ENCODE results near the gene NANP. TPM values are rescaled to one million over a fixed set of nuclear protein-coding genes. Genes with fewer than 3 reads are reported as not detected.
"Not testable (repeated sequence)": the region's sequence is repeated elsewhere in the genome, so short reads cannot be mapped to it uniquely, and the experiment has no call there.

The NANP gene, protein sequence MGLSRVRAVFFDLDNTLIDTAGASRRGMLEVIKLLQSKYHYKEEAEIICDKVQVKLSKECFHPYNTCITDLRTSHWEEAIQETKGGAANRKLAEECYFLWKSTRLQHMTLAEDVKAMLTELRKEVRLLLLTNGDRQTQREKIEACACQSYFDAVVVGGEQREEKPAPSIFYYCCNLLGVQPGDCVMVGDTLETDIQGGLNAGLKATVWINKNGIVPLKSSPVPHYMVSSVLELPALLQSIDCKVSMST
- 1 to 10 TPM; 4.7 to 5.9 TPM for total RNA-seq

GRCh38 chr20:25623736-25624499 is at the start of gene NANP:
Gene NANP, minus strand, starts transcription at chr20:25624014. Its CDS starts 66 bp downstream, at chr20:25623948.
- Mint-ChIP-seq H3K9me3 (ENCODE audit: low read depth) (peaks cover 9% of the 10 kb centered on the region), H3K27me3 (no peaks in the 10 kb centered on the region), H3K36me3 (peaks cover 18% of the 10 kb centered on the region), H3K27ac (peak within 1 kb of the TSS; percentile 92), H3K4me3 (peak within 1 kb of the TSS; percentile 82), H3K4me1 (peaks cover 21% of the 10 kb centered on the region)
- CTCF ChIA-PET: no interaction called here
- peak; percentile 87 for ATAC-seq
- peak; percentile 94 for DNase-seq

- peaks cover 3% of the 10 kb centered on the region for H3K4me1 Mint-ChIP-seq
- no peak overlapping the region for H3K4me3 Mint-ChIP-seq
- H3K27me3 Mint-ChIP-seq: no peaks in the 10 kb centered on the region
- no peak for DNase-seq
- H3K36me3 Mint-ChIP-seq: peaks cover 46% of the 10 kb centered on the region
- no peak for ATAC-seq
- CTCF ChIA-PET: no interaction called here
- H3K9me3 Mint-ChIP-seq (ENCODE audit: low read depth): no peaks in the 10 kb centered on the region
- no peak overlapping the region for H3K27ac Mint-ChIP-seq
These were observed 48.9 kb upstream of the NANP start for GRCh38 chr20:25672659-25673235.

GRCh38 chr20:25669826-25670422 is 46.1 kb upstream of the NANP start:
- H3K4me3 Mint-ChIP-seq: no peak overlapping the region
- CTCF ChIA-PET: interaction anchor here (1.6 to 1.8 kb wide), 2 partner anchors 9 to 21 kb away, joined by 3 read pairs; no protein-coding TSS in a partner anchor
- no peaks in the 10 kb centered on the region for H3K9me3 Mint-ChIP-seq (ENCODE audit: low read depth)
- ATAC-seq (no peak), DNase-seq (no peak)
- H3K27me3 Mint-ChIP-seq: no peaks in the 10 kb centered on the region
- no peak overlapping the region for H3K27ac Mint-ChIP-seq
- no peaks in the 10 kb centered on the region for H3K4me1 Mint-ChIP-seq
- H3K36me3 Mint-ChIP-seq: peaks cover 20% of the 10 kb centered on the region

GRCh38 chr20:25668446-25668845 is 44.6 kb upstream of the NANP start:
- CTCF ChIA-PET: no interaction called here
- Mint-ChIP-seq H3K4me3 (no peak overlapping the region), H3K9me3 (ENCODE audit: low read depth) (no peaks in the 10 kb centered on the region), H3K27me3 (no peaks in the 10 kb centered on the region), H3K4me1 (no peaks in the 10 kb centered on the region), H3K36me3 (peaks cover 7% of the 10 kb centered on the region), H3K27ac (no peak overlapping the region)
- DNase-seq: no peak
- ATAC-seq: no peak

DNA sequence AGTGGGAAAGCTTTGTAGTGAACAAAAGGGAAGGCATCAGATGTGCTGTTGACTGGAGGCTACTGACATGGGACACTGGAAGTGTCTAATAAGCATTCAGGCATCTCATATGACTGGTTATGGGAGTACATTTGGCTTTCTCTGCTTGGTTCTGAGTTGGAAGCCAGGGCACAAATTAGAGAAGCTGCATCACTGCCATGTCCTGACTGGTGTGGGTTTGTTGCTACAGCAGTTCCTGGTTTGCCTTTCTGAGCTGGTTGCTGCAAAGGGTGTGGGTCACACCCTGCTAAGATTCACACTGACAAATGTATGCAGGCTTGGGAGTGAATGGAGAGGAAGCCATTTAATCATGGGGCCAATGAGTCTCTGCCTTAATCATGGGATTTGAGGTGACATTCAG is 36.2 kb upstream of the NANP start:
- peaks cover 3% of the 10 kb centered on the region for H3K36me3 Mint-ChIP-seq
- H3K4me1 Mint-ChIP-seq: peaks cover 2% of the 10 kb centered on the region
- no peaks in the 10 kb centered on the region for H3K9me3 Mint-ChIP-seq (ENCODE audit: low read depth)
- H3K27ac Mint-ChIP-seq: no peak overlapping the region
- ATAC-seq (no peak), DNase-seq (no peak)
- CTCF ChIA-PET: no interaction called here
- H3K27me3 Mint-ChIP-seq: no peaks in the 10 kb centered on the region
- no peak overlapping the region for H3K4me3 Mint-ChIP-seq

DNA sequence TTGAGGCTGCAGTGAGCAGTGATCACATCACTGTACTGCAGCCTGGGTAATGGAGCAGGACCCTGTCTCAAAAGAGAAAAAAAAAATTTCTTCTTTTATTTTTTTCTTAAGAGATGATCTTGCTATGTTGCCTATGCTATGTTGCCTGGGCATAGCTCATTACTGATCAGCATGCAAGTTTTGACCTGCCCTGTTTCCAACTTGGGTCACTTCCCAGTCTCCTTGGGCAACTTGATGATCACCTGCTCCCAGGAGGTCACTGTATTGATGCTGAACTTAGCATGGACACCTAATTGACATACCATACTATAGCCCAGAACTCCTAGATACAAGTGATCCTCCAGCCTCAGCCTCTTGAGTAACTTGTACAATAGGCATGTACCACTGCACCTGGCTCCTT is 30.7 kb upstream of the NANP start:
- ATAC-seq: no peak
- no peak for DNase-seq
- H3K4me3 Mint-ChIP-seq: no peak overlapping the region
- H3K9me3 Mint-ChIP-seq (ENCODE audit: low read depth): no peaks in the 10 kb centered on the region
- no peak overlapping the region for H3K27ac Mint-ChIP-seq
- H3K27me3 Mint-ChIP-seq: no peaks in the 10 kb centered on the region
- peaks cover 2% of the 10 kb centered on the region for H3K4me1 Mint-ChIP-seq
- CTCF ChIA-PET: no interaction called here
- peaks cover 11% of the 10 kb centered on the region for H3K36me3 Mint-ChIP-seq

- DNase-seq, CTCF ChIA-PET: not testable (repeated sequence)
These were observed 29.1 kb upstream of the NANP start for GRCh38 chr20:25652866-25653265.

GRCh38 chr20:25644814-25645213 is 21.0 kb upstream of the NANP start:
- H3K27me3 Mint-ChIP-seq: no peaks in the 10 kb centered on the region
- CTCF ChIA-PET: no interaction called here
- H3K4me1 Mint-ChIP-seq: peaks cover 4% of the 10 kb centered on the region

More at GRCh38 chr20:25652866-25653265, 29.1 kb upstream of the NANP start:
- H3K27ac Mint-ChIP-seq; H3K9me3 Mint-ChIP-seq (ENCODE audit: low read depth); H3K4me1 Mint-ChIP-seq; ATAC-seq; H3K4me3 Mint-ChIP-seq; H3K27me3 Mint-ChIP-seq: not testable (repeated sequence)
- peaks cover 12% of the 10 kb centered on the region for H3K36me3 Mint-ChIP-seq

GRCh38 chr20:25643716-25644115 is 19.9 kb upstream of the NANP start:
- ATAC-seq (no peak), DNase-seq (no peak)
- CTCF ChIA-PET: no interaction called here
- no peak overlapping the region for H3K4me3 Mint-ChIP-seq
- peaks cover 4% of the 10 kb centered on the region for H3K4me1 Mint-ChIP-seq
- no peak overlapping the region for H3K27ac Mint-ChIP-seq
- H3K36me3 Mint-ChIP-seq: peaks cover 26% of the 10 kb centered on the region
- no peaks in the 10 kb centered on the region for H3K9me3 Mint-ChIP-seq (ENCODE audit: low read depth)
- no peaks in the 10 kb centered on the region for H3K27me3 Mint-ChIP-seq

More at GRCh38 chr20:25644814-25645213, 21.0 kb upstream of the NANP start:
- ATAC-seq: no peak
- Mint-ChIP-seq H3K27ac (no peak overlapping the region), H3K36me3 (peaks cover 23% of the 10 kb centered on the region), H3K4me3 (no peak overlapping the region), H3K9me3 (ENCODE audit: low read depth) (no peaks in the 10 kb centered on the region)
- DNase-seq: no peak

GRCh38 chr20:25637247-25637646 is 13.4 kb upstream of the NANP start:
- CTCF ChIA-PET: no interaction called here
- Mint-ChIP-seq H3K36me3 (peaks cover 46% of the 10 kb centered on the region), H3K4me3 (no peak overlapping the region), H3K27ac (no peak overlapping the region), H3K9me3 (ENCODE audit: low read depth) (peaks cover 14% of the 10 kb centered on the region), H3K4me1 (peaks cover 5% of the 10 kb centered on the region), H3K27me3 (no peaks in the 10 kb centered on the region)
- DNase-seq (no peak), ATAC-seq (no peak)

DNA sequence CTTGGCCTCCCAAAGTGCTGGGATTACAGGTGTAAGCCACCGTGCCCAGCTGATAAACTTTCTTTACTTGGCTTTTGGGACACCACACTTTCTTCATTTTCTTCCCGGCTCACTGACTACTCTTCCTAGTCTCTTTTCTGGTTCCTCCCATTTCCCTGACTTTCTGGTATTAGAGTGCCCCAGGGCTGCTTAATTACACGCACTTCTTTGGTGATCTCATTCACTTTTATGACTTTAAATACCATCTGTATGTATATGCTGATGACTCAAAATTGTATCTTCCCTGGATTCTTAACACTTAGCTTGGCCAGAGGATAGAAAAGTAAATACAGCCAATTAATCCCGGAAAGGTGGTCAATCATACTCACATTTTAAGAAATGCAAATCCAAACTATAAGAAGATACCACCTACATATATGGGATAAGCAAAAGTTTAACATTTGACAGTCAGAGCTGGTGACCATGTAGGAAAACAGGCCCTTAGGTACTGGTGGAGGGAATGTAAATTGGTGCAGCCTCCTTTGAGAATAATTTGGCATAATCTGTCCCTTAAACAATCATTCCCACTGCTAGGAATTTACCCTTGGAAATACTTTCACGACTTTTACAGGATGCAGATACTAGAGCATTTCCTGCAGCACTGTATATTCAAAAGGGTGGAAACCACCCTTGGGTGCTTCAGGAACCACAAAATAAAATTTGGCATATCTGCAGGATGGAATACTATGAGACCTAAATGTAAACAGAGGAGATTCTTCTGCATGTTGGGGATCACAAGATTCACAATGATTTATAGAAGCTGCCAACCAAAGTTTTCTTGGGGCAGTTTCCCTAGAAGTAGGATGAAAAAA is 9.4 kb upstream of the NANP start:
- Mint-ChIP-seq H3K4me1 (peaks cover 9% of the 10 kb centered on the region), H3K9me3 (ENCODE audit: low read depth) (peaks cover 21% of the 10 kb centered on the region), H3K36me3 (peaks cover 42% of the 10 kb centered on the region), H3K4me3 (no peak overlapping the region), H3K27me3 (no peaks in the 10 kb centered on the region), H3K27ac (no peak overlapping the region)
- ATAC-seq: no peak
- CTCF ChIA-PET: no interaction called here
- no peak for DNase-seq

- peaks cover 37% of the 10 kb centered on the region for H3K36me3 Mint-ChIP-seq
- H3K27me3 Mint-ChIP-seq, H3K27ac Mint-ChIP-seq, DNase-seq, H3K4me3 Mint-ChIP-seq, H3K4me1 Mint-ChIP-seq, ATAC-seq, CTCF ChIA-PET: not testable (repeated sequence)
- peaks cover 19% of the 10 kb centered on the region for H3K9me3 Mint-ChIP-seq (ENCODE audit: low read depth)
These were observed 6.8 kb upstream of the NANP start for GRCh38 chr20:25630615-25631014.

Measured in activated CD8-positive, alpha-beta memory T cell treated with anti-CD3 and anti-CD28 coated beads, Interleukin-2, amount 10 ng/mL, durations not matched to agents 7 days and 5 days (primary cell).